Stomach (tissue), 9 donors: ENCODE measurements around the gene NDFIP1. TPM values are rescaled to one million over a fixed set of nuclear protein-coding genes. Genes with fewer than 3 reads are reported as not detected.

Experiments
- DNase-seq, 2 donors: peaks; one replicate each; pipeline versions ENCODE4 v3.0.0 to v3.0.0-alpha.2; 2013 to 2019
- H3K27ac ChIP-seq, 5 donors: fragments of 200-600 bp in 4 of 5; sonication (generic) in 4 of 5; one replicate each; pipeline ENCODE4 v1.5.1; 2013 to 2019; ENCODE audit warnings: mild to moderate bottlenecking in 1 of 5, moderate library complexity in 1 of 5
- H3K27me3 ChIP-seq, 3 donors: fragments of 200-600 bp; sonication (generic); one replicate each; pipeline ENCODE4 v1.5.1; 2017 to 2019; ENCODE audit warnings: mixed run types in 1 of 3
- H3K36me3 ChIP-seq, 4 donors: fragments of 200-600 bp; sonication (generic); 1 replicate in 3 of 4; 2 replicates in 1 of 4; pipeline ENCODE4 v1.5.1; 2016 to 2019
- H3K4me1 ChIP-seq, 4 donors: fragments of 200-600 bp; sonication (generic); one replicate each; pipeline ENCODE4 v1.5.1; 2016 to 2019
- H3K4me3 ChIP-seq, 4 donors: fragments of 200-600 bp; sonication (generic) in 3 of 4; one replicate each; pipeline ENCODE4 v1.5.1; 2016 to 2019; ENCODE audit warnings: mild to moderate bottlenecking in 1 of 4
- H3K9me3 ChIP-seq, 4 donors: fragments of 200-600 bp; sonication (generic); one replicate each; pipeline ENCODE4 v1.5.1; 2016 to 2019
- CTCF ChIP-seq, 7 experiments: fragments of 450-650 bp in 4 of 7; fragments of 200-600 bp in 3 of 7; sonication (generic) in 3 of 7; IDR thresholded peaks; one replicate each; pipeline ENCODE4 v1.5.1; 2016 to 2019; ENCODE audit warnings: antibody characterized with exemption in 7 of 7, control low read depth in 2 of 7, mild to moderate bottlenecking in 1 of 7
- EP300 ChIP-seq: sonication (generic); formaldehyde crosslinking; IDR thresholded peaks from one replicate; pipeline ENCODE4 v1.6.1; 2017; ENCODE audit warnings: antibody characterized with exemption
- POLR2A ChIP-seq, 4 donors: fragments of 450-650 bp; IDR thresholded peaks; one replicate each; pipeline ENCODE4 v1.6.1; 2016; ENCODE audit warnings: antibody characterized with exemption in 4 of 4, control low read depth in 2 of 4, mild to moderate bottlenecking in 1 of 4, moderate library complexity in 1 of 4
- POLR2AphosphoS5 ChIP-seq, 3 donors: sonication (generic); formaldehyde crosslinking; IDR thresholded peaks; one replicate each; pipeline ENCODE4 v1.6.1; 2016; ENCODE audit warnings: antibody characterized with exemption in 3 of 3
- WGBS, 5 donors: extraction: QIAGEN DNeasy Blood & Tissue Kit in 3 of 5; methylation state at CpG; one replicate each; pipeline versions ENCODE4 v1.1.5 to v1.1.7; 2013 to 2018; 5-methylcytosine and 5-hydroxymethylcytosine counted together
- intact Hi-C: fragments of 100-400 bp; cut with DNase I; formaldehyde crosslinking; loops from one replicate; pipeline ENCODE4 v1.15.1; 2023; ENCODE audit warnings: low total_unique reads
- polyA plus RNA-seq, 3 donors: library from polyadenylated mRNA; stranded (reverse); fragments of 200-250 nt; gene quantifications; one replicate each; pipeline ENCODE4 v1.2.3, GENCODE V29; 2013
- total RNA-seq, 5 donors: library from RNA; depleted of rRNA; stranded (reverse); fragments of >200 nt; gene quantifications; one replicate each; pipeline versions ENCODE4 v1.1.0 to v1.2.3, GENCODE V29; 2014 to 2016
- donor health status: healthy with polysubstance abuse.
- donor health status: Bipolar disorder and iron deficiency.
- donor health status: healthy.

The NDFIP1 gene
- total and polyA plus RNA-seq, 8 donors: 20.2 to 123 (median 27.5) TPM

- DNase-seq: no peak
- no peaks in the 10 kb centered on the region for H3K36me3 ChIP-seq
- 78 to 90% (median 79%) methylated on average over 5 to 6 of the region's 6 CpGs for WGBS, 5 donors
- H3K27me3 ChIP-seq: no peaks in the 10 kb centered on the region
- H3K9me3 ChIP-seq: no peaks in the 10 kb centered on the region
- intact Hi-C loops: no loop called here
- H3K27ac ChIP-seq: no peak overlapping the region
- TF ChIP-seq POLR2A (IDR thresholded peaks at IDR 0.05) (no peak), CTCF (IDR thresholded peaks at IDR 0.05) (no peak), EP300 (no peak)
- H3K4me1 ChIP-seq: peaks cover 3 to 20% (median 12%) of the 10 kb centered on the region in 4 donors
- no peak overlapping the region for H3K4me3 ChIP-seq
Measured at GRCh38 chr5:142179776-142180387, 71.3 kb downstream of the NDFIP1 start.

GRCh38 chr5:142181096-142181495 is 72.5 kb downstream of the NDFIP1 start:
- peak in 1 of 2 donors; percentile 57 for DNase-seq
- Histone ChIP-seq H3K27me3 (no peaks in the 10 kb centered on the region), H3K4me1 (peaks cover 12 to 33% (median 22%) of the 10 kb centered on the region in 4 donors), H3K4me3 (no peak overlapping the region), H3K36me3 (no peaks in the 10 kb centered on the region), H3K9me3 (no peaks in the 10 kb centered on the region), H3K27ac (peak overlapping the region in 2 of 5 donors; percentile 8 to 10)
- WGBS, 5 donors: 34 to 67% (median 47%) methylated on average over 6 of the region's 6 CpGs
- TF ChIP-seq EP300 (no peak), POLR2A (IDR thresholded peaks at IDR 0.05) (no peak), POLR2AphosphoS5 (IDR thresholded peaks at IDR 0.05) (no peak), CTCF (IDR thresholded peaks at IDR 0.05) (no peak)
- intact Hi-C loops: no loop called here

- WGBS, 5 donors: 73 to 80% (median 79%) methylated on average over 7 of the region's 7 CpGs
- H3K27me3 ChIP-seq: no peaks in the 10 kb centered on the region
- peaks cover 17 to 38% (median 27%) of the 10 kb centered on the region in 4 donors for H3K4me1 ChIP-seq
- intact Hi-C loops: no loop called here
- H3K36me3 ChIP-seq: no peaks in the 10 kb centered on the region
- H3K9me3 ChIP-seq: no peaks in the 10 kb centered on the region
- no peak overlapping the region for H3K4me3 ChIP-seq
- TF ChIP-seq POLR2AphosphoS5 (IDR thresholded peaks at IDR 0.05) (no peak), POLR2A (IDR thresholded peaks at IDR 0.05) (no peak), CTCF (IDR thresholded peaks at IDR 0.05) (no peak), EP300 (no peak)
- DNase-seq: no peak
- peak overlapping the region in 1 of 5 donors; percentile 10 for H3K27ac ChIP-seq
Measured at GRCh38 chr5:142181547-142182163, 73.1 kb downstream of the NDFIP1 start.

- H3K4me3 ChIP-seq: no peak overlapping the region
- no peaks in the 10 kb centered on the region for H3K9me3 ChIP-seq
- intact Hi-C loops: no loop called here
- DNase-seq: no peak
- H3K27ac ChIP-seq: no peak overlapping the region
- 91 to 92% (median 91%) methylated on average over 5 of the region's 5 CpGs for whole genome bisulfite sequencing, 5 donors
- H3K4me1 ChIP-seq: peaks cover 29 to 50% (median 34%) of the 10 kb centered on the region in 4 donors
- H3K27me3 ChIP-seq: no peaks in the 10 kb centered on the region
- H3K36me3 ChIP-seq: no peaks in the 10 kb centered on the region
- TF ChIP-seq POLR2AphosphoS5 (IDR thresholded peaks at IDR 0.05): no peak
- TF ChIP-seq CTCF (IDR thresholded peaks at IDR 0.05): no peak
- no peak for TF ChIP-seq POLR2A (IDR thresholded peaks at IDR 0.05)
- no peak for TF ChIP-seq EP300
Measured at GRCh38 chr5:142182840-142183239, 74.3 kb downstream of the NDFIP1 start.
